ENCODE data around the gene SLC38A3. TPM values are rescaled to one million over a fixed set of nuclear protein-coding genes. Genes with fewer than 3 reads are reported as not detected.
A peak's percentile ranks its signal among the peaks of the same experiment; 100 is the strongest.

The SLC38A3 gene
- total RNA-seq, 4 donors from 2014 or later: 1.9 to 8.9 (median 5.0) TPM

DNA sequence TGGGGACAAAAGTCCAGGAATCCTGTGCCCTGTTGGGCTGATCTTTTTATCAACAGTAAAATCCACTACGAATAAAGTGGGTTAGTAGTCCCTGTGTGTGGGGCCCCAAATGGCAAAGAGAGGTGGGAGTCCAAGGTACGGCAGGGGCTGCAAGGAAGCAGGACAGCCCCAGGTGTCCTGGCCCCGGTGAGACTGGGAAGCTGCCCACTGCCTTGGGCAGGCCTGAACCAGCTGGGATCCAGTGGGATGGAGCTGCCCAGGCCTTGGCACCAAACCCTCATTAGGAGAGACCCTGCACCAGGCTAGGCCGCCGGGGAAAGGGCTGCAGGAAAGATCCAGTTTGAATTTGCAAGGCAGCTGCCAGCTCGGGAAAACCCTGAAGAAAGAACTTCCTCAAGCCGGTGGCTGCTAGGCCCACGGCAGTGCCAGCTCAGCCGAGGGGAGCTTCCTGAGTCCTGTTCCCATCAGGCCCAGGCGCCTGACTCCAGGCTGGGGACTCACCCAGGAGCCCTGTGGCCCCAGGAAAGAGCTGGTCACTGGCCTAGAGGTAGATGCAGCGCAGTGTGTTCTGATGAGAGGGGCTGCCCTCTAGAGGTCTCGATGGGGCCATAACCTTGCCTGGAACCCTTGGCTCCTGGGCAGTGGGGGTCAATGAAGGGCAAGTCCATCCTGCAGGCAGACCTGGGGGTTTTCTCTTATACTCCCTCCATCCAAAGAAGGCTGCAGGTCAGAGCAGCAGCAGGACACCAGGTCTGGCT lies 16.5 kb downstream of the SLC38A3 start:
- Histone ChIP-seq H3K27ac (peak overlapping the region; percentile 6 to 84 (median 36)), H3K36me3 (no peaks in the 10 kb centered on the region), H3K4me3 (no peak overlapping the region), H3K9me3 (no peaks in the 10 kb centered on the region), H3K27me3 (no peaks in the 10 kb centered on the region), H3K4me1 (peaks cover 38 to 46% of the 10 kb centered on the region in 2 donors)
- in situ Hi-C loops (cut with MboI; ENCODE audit: low sequenced_read_pairs in 4 of 4) (loop anchor here in 1 of 4 donors (10.0 kb wide), 1 partner anchor 53 kb away; the partner anchor contains the start of gene LSMEM2), intact Hi-C loops (cut with DNase I; ENCODE audit: low total_unique reads) (no loop called here)
- DNase-seq (no peak), ATAC-seq (no peak)
- TF ChIP-seq POLR2A (IDR thresholded peaks at IDR 0.05): no peak
- TF ChIP-seq, protein P1, sequence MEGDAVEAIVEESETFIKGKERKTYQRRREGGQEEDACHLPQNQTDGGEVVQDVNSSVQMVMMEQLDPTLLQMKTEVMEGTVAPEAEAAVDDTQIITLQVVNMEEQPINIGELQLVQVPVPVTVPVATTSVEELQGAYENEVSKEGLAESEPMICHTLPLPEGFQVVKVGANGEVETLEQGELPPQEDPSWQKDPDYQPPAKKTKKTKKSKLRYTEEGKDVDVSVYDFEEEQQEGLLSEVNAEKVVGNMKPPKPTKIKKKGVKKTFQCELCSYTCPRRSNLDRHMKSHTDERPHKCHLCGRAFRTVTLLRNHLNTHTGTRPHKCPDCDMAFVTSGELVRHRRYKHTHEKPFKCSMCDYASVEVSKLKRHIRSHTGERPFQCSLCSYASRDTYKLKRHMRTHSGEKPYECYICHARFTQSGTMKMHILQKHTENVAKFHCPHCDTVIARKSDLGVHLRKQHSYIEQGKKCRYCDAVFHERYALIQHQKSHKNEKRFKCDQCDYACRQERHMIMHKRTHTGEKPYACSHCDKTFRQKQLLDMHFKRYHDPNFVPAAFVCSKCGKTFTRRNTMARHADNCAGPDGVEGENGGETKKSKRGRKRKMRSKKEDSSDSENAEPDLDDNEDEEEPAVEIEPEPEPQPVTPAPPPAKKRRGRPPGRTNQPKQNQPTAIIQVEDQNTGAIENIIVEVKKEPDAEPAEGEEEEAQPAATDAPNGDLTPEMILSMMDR (IDR thresholded peaks at IDR 0.05 in 4 of 5, conservative IDR thresholded peaks at IDR 0.05 in 1 of 5): no peak

DNA sequence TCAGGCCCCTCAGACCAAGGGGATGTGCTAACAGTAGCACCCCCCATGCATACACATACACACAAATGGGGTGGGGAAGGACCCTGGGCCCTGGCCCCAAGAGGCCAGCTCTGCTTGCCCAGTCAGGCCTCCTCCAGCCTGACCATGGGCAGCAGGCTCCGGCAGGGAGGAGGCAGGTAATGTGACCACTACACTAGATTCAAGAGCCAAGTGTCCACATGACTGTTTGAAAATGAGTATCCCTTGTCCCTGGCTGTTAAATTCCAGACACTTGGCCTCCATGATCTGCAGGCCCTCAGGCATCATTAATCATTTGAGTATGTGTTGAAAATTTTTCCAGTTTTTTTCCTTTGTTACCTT lies 17.1 kb downstream of the SLC38A3 start:
- no peak for DNase-seq
- intact Hi-C loops (cut with DNase I; ENCODE audit: low total_unique reads) (no loop called here), in situ Hi-C loops (cut with MboI; ENCODE audit: low sequenced_read_pairs in 4 of 4) (loop anchor here in 1 of 4 donors (10.0 kb wide), 1 partner anchor 53 kb away; the partner anchor contains the start of gene LSMEM2)
- Histone ChIP-seq H3K27me3 (no peaks in the 10 kb centered on the region), H3K9me3 (no peaks in the 10 kb centered on the region), H3K4me3 (no peak overlapping the region), H3K36me3 (no peaks in the 10 kb centered on the region), H3K4me1 (peaks cover 44 to 51% of the 10 kb centered on the region in 2 donors), H3K27ac (peak overlapping the region; percentile 6 to 84 (median 36))
- ATAC-seq: peak; percentile 40 to 63
- TF ChIP-seq POLR2A (IDR thresholded peaks at IDR 0.05): no peak
- TF ChIP-seq, protein P1 (IDR thresholded peaks at IDR 0.05 in 4 of 5, conservative IDR thresholded peaks at IDR 0.05 in 1 of 5): no peak

DNA sequence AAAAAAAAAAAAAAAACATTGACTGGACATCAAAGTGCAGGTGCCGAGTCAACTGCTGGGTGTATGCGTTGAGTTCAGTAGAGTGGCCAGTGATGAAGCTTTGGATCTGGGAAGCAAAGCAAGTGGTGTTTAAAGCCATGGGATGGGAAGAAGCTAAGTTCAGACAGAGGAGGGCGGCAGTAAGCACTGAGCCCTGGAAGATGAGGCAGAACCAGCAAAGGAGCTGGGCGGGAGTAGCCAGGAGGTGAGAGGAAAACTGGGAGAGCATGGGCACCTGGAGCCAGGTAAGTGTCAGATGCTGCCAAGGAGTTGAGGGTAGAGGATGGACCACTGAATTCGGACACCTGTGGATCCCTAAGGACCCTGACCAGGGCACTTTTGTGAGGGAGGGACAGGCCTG lies 19.6 kb downstream of the SLC38A3 start:
- in situ Hi-C loops (cut with MboI; ENCODE audit: low sequenced_read_pairs in 4 of 4): loop anchor here in 2 of 4 donors (5.0 to 10.0 kb wide), 2 partner anchors 48 to 50 kb away; partner anchors contain the start of gene LSMEM2 (in 1 of the 2)
- H3K36me3 ChIP-seq: no peaks in the 10 kb centered on the region
- H3K27ac ChIP-seq: no peak overlapping the region
- no peaks in the 10 kb centered on the region for H3K9me3 ChIP-seq
- intact Hi-C loops (cut with DNase I; ENCODE audit: low total_unique reads): no loop called here
- H3K4me3 ChIP-seq: no peak overlapping the region
- ATAC-seq (no peak), DNase-seq (no peak)
- no peaks in the 10 kb centered on the region for H3K27me3 ChIP-seq
- no peak for TF ChIP-seq POLR2A (IDR thresholded peaks at IDR 0.05)
- TF ChIP-seq, protein P1 (IDR thresholded peaks at IDR 0.05 in 4 of 5, conservative IDR thresholded peaks at IDR 0.05 in 1 of 5): no peak
- peaks cover 39 to 43% of the 10 kb centered on the region in 2 donors for H3K4me1 ChIP-seq

DNA sequence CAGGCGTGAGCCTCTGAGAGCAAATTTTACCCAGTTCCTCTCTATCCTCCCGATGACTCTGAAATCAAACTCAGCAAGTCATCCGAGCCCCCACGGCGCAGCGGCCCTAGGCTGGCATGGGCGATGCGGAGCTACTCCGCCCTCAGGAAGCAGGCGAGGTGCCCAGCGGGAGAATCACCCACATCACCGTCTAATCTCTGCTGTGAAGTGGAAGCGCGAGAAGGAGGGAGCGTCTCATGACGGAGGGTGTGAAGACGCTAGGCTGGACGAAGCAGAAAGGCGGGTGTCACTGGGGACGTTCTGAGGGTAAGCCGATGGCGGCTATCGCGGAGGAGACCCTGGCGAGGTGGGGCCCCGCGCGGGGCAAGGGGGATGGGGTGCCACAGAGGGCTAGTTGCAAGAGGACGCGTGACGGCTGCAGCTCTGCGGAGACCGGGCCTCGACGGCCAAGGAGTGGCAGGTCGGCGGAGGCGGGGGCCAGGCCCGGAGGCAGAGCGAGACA lies 21.9 kb downstream of the SLC38A3 start:
- ATAC-seq (peak; percentile 15 to 37), DNase-seq (peak in 1 of 2 donors; percentile 46)
- Histone ChIP-seq H3K4me3 (peak overlapping the region; percentile 70 to 80 (median 70)), H3K4me1 (peaks cover 19 to 25% of the 10 kb centered on the region in 2 donors), H3K36me3 (no peaks in the 10 kb centered on the region), H3K27ac (peak overlapping the region; percentile 48 to 74 (median 64)), H3K27me3 (no peaks in the 10 kb centered on the region), H3K9me3 (no peaks in the 10 kb centered on the region)
- in situ Hi-C loops (cut with MboI; ENCODE audit: low sequenced_read_pairs in 4 of 4): loop anchor here in 2 of 4 donors (5.0 to 10.0 kb wide), 2 partner anchors 45 to 48 kb away; partner anchors contain the start of gene LSMEM2 (in 1 of the 2)
- intact Hi-C loops (cut with DNase I; ENCODE audit: low total_unique reads): loop anchor here (1.0 to 2.0 kb wide), 5 partner anchors 11 to 106 kb away; no protein-coding TSS in a partner anchor
- TF ChIP-seq, protein P1 (IDR thresholded peaks at IDR 0.05 in 4 of 5, conservative IDR thresholded peaks at IDR 0.05 in 1 of 5): no peak
- no peak for TF ChIP-seq POLR2A (IDR thresholded peaks at IDR 0.05)

Measured in gastrocnemius medialis (tissue), 4 donors.